ENCODE measurements around the gene EZR. TPM values are rescaled to one million over a fixed set of nuclear protein-coding genes. Genes with fewer than 3 reads are reported as not detected.

Gene EZR
- total RNA-seq, 1 experiment from 2014 or later, result 375 TPM

- Histone ChIP-seq H2BK12ac (ENCODE audit: insufficient read length, low read depth, low read length) (no peak overlapping the region), H3K9me3 (ENCODE audit: control insufficient read depth, low read depth, low read length) (no peaks in the 10 kb centered on the region), H3K4me1 (ENCODE audit: insufficient read depth, low read length) (peaks cover 13% of the 10 kb centered on the region; the same call in 1 of the 2 replicates), H2BK5ac (ENCODE audit: insufficient read length, low read length) (no peak overlapping the region), H4K20me1 (ENCODE audit: control insufficient read depth, insufficient read depth, insufficient read length) (no peaks in the 10 kb centered on the region), H3K27ac (ENCODE audit: insufficient read length, low read depth, low read length) (no peak overlapping the region), H3K18ac (ENCODE audit: insufficient read length, low read depth, low read length) (no peak overlapping the region), H4K5ac (ENCODE audit: insufficient read length, low read depth, low read length) (no peak overlapping the region), H3K23ac (ENCODE audit: insufficient read length, low read depth, low read length) (no peak overlapping the region), H2AK5ac (ENCODE audit: insufficient read length, low read length) (no peak overlapping the region), H3K9ac (ENCODE audit: extremely low read depth, insufficient read length, low read length) (no peak overlapping the region), H3K79me1 (ENCODE audit: insufficient read depth, low read depth, low read length, poor library complexity, severe bottlenecking) (no peaks in the 10 kb centered on the region), H3K14ac (ENCODE audit: insufficient read depth, low read length) (no peak overlapping the region), H2BK120ac (ENCODE audit: low read depth, low read length, poor library complexity, severe bottlenecking) (no peak overlapping the region), H3K27me3 (ENCODE audit: insufficient read depth, low read length) (no peaks in the 10 kb centered on the region), H4K91ac (ENCODE audit: insufficient read length, low read depth, low read length) (no peak overlapping the region), H4K8ac (replicated peaks; ENCODE audit: insufficient read length, low read depth, low read length) (no peak overlapping the region), H3K4me2 (ENCODE audit: insufficient read depth, insufficient read length, low read length) (no peak overlapping the region), H3T11ph (ENCODE audit: low read length) (no peak overlapping the region), H2BK15ac (ENCODE audit: low read depth, low read length) (no peak overlapping the region), H3K4ac (ENCODE audit: low read depth, low read length) (no peak overlapping the region), H3K79me2 (ENCODE audit: insufficient read depth, low read length) (no peaks in the 10 kb centered on the region), H3K56ac (ENCODE audit: insufficient read length, low read depth, low read length) (no peak overlapping the region), H3K23me2 (ENCODE audit: insufficient read length, low read depth, low read length, poor library complexity, severe bottlenecking) (no peaks in the 10 kb centered on the region), H2AFZ (ENCODE audit: low read length) (no peak overlapping the region), H2BK20ac (ENCODE audit: low read depth, low read length, poor library complexity, severe bottlenecking) (no peak overlapping the region)
- no peak overlapping the region; a peak in 1 of 7 replicates for H3K27ac Mint-ChIP-seq
- no peaks in the 10 kb centered on the region; a peak in 1 of 5 replicates for H3K9me3 Mint-ChIP-seq
- H3K4me3 Mint-ChIP-seq, result no peak overlapping the region
- H3K27me3 Mint-ChIP-seq (ENCODE audit: low read depth), result no peaks in the 10 kb centered on the region
- no peaks in the 10 kb centered on the region for H3K36me3 Mint-ChIP-seq (ENCODE audit: insufficient read depth in 1 of 3, low read depth in 3 of 3)
- TF ChIP-seq CTCF (conservative IDR thresholded peaks at IDR 0.05), result no peak
- H3K4me1 Mint-ChIP-seq, result peaks cover 14 to 21% of the 10 kb centered on the region in 2 experiments
- no peak for DNase-seq
Observed at GRCh38 chr6:158850807-158851115, 31.6 kb upstream of the EZR start.
